Eye (tissue), 1 donor: ENCODE data around the gene BMPR1A.
"Not testable (repeated sequence)": the region's sequence is repeated elsewhere in the genome, so short reads cannot be mapped to it uniquely, and the experiment has no call there.

Experiments used
- DNase-seq: peaks from one replicate; pipeline ENCODE4 v3.0.0-alpha.2; 2015

Gene BMPR1A

DNA sequence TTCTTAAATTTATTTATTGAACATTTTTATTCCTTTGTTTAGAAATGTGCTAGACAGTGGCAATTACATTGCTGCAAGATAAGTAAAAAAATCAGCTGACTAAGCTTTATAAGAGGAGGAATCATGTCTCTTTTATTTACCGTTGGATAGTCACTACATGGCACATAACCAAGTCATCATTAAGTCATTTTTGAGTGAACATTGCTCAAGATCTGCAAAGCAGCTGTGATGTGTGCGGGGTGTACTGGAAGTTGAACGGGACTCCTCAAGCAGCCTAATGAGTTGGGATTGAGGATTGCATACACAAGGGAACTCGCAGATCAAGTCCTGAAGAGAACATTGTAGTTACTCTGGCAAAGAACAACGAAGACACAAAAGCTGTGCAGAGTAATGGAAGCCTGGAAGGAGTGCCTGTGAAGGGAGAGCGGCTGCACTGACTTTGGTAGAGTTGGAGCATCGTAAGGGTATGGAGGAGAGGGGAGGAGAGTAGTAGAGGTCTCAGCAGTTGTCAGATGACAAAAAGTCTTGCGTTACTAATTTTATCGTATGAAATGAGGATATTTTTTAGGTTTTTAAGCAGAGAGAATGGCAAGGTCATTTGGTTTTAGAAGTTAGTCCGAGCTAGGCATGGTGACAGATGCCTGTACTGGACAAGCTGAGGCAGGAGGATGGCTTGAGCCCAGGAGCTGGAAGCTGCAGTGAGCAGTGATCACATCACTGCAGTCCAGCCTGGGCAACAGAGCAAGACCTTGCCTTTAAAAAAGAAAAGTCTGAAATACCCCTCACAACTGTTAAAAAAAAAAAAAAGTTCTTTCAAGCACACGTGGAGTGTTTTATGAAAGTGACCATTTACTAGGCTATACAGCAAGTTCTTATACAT lies 95.1 kb downstream of the BMPR1A start:
- DNase-seq: no peak

DNA sequence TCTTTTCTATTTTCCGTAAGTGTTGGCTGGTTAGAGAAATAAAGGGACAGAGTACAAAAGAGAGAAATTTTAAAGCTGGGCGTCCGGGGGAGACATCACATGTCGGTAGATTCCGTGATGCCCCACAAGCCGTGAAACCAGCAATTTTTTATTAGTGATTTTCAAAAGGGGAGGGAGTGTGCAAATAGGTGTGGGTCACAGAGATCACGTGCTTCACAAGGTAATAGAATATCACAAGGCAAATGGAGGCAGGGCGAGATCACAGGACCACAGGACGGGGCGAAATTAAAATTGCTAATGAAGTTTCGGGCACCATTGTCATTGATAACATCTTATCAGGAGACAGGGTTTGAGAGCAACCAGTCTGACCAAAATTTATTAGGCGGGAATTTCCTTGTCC lies 97.2 kb downstream of the BMPR1A start:
- not testable (repeated sequence) for DNase-seq

DNA sequence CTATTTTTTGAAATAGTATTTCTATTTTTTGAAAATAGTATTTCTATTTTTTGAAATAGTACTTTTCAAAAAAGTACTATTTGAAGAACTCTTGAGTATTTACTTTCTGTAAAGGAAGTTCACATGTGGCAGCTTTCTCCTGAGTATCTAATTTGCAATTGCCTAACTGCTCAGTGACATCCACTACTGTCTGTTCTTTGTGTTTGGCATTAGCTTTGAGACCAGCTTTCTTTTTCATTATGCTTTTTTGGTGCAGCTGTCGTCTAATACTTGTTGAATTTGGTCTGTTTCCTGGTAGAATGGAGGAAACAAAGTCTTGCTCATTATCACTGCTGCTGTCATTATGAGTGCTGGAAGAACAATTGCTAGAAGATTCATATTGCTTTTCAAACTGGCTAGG lies 99.1 kb downstream of the BMPR1A start:
- DNase-seq: no peak

DNA sequence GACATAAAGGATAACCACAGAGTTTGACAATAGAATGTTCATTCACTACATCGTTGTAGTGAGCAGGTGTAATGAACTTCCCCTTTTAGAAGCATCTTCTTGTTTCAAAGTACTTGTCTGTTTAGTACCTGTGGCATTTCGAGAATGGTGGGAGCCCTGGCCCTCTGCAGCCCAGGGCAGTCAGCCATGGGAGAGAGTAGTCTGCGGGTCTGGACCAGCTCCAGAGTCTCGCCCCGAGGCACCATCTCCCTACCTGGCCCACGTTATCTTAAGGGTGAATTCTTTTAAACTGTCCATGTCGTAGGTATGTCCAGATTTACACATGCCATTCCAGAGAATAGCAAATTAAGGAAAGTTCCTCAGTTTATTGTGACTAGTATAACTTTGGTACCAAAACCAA lies 99.7 kb downstream of the BMPR1A start:
- no peak for DNase-seq

- DNase-seq: no peak
Observed at GRCh38 chr10:86857128-86857721, 100.8 kb downstream of the BMPR1A start.

DNA sequence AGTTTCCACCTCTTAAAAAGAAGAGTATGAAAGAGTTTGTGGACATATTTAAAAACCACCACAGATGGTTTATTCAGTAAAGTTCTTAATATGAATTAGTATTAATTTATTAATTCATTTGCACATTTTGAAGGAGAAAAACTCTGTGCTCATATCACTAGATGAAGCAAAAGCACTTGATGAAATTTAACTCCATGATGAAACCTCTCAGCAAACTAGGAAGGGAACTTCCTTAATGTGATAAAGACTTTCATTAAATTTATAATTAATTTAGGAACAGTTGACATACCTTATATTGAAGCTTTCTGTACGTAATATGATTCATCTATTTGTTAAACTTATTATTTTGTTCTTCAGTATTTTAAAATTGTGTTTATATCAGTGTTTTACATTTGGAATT lies 101.6 kb downstream of the BMPR1A start:
- no peak for DNase-seq

DNA sequence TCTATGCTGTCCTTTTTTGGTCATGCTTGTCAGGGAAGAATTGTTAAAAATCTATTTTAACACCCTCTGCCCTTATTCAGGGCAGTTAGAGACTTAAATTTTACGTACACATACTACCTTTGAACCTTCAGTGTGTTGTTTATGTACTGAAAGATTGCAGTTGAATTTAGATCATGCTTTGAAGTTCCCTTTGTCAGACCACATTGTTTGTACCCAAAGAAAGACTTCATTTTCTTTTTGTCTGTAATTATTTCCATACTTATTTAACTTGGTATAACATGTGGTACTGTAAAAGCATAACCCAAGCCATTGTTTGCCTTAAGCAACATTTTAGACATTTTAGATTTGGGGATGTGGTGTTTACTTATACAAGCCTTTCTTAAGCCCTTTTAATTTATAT lies 104.9 kb downstream of the BMPR1A start:
- DNase-seq: no peak

GRCh38 chr10:86862373-86862772 lies 106.0 kb downstream of the BMPR1A start:
- DNase-seq: no peak

GRCh38 chr10:86862786-86863483 lies 106.5 kb downstream of the BMPR1A start:
- no peak for DNase-seq

DNA sequence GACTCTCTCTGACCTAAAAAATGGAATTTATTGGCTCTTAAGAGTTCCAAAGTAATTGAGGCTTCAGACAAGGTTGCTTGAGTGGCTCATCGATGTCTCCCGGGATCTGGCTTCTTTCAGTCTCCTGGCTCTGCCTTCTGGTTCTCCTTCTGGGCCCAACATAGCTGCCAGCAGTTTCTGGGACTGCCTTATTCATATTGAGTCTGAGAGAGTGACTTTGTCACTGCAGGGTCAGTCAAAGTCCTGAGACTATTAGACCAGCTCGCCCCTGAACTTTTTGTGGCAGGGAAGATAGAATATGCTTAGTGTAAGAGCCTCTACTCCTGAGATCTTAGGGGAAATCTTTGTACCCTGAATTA lies 107.0 kb downstream of the BMPR1A start:
- DNase-seq: no peak

DNA sequence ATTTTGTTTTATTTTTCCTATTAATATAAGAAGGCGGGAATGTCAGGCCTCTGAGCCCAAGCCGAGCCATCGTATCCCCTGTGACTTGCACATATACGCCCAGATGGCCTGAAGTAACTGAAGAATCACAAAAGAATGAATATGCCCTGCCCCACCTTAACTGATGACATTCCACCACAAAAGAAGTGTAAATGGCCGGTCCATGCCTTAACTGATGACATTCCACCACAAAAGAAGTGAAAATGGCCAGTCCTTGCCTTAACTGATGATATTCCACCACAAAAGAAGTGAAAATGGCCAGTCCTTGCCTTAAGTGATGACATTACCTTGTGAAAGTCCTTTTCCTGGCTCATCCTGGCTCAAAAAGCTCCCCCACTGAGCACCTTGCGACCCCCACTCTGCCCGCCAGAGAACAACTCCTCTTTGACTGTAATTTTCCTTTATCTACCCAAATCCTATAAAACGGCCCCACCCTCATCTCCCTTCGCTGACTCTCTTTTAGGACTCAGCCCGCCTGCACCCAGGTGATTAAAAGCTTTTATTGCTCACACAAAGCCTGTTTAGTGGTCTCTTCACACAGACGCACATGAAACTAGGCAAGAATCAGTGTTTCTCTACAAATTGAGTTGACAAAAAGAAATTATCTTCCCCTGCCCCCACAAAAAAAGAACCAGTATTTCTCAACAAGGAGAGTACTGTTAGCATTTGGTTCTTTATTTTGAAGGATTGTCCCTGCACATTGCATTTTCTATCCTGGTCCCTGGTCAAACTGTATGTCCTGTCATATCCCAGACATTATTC lies 108.8 kb downstream of the BMPR1A start:
- not testable (repeated sequence) for DNase-seq

DNA sequence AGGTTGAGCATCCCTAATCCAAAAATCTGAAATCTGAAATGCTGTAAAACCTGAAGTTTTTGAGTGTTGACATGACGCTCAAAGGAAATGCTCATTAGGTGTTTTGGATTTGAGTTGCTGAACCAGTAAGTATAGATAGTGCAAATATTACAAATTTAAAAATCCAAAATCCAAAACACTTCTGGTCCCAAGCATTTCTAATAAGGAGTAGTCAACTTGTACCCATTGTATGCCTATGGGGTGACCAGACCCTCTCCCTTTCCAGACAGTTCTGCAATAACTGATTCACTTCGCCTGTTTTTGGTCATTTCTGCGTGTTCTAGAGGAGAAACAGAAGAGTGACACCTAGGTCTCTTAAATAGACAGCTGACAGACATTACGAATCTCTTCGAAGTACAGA lies 110.7 kb downstream of the BMPR1A start:
- DNase-seq: no peak

- DNase-seq: peak; percentile 79
Observed at GRCh38 chr10:86868353-86868752, 111.9 kb downstream of the BMPR1A start.

DNA sequence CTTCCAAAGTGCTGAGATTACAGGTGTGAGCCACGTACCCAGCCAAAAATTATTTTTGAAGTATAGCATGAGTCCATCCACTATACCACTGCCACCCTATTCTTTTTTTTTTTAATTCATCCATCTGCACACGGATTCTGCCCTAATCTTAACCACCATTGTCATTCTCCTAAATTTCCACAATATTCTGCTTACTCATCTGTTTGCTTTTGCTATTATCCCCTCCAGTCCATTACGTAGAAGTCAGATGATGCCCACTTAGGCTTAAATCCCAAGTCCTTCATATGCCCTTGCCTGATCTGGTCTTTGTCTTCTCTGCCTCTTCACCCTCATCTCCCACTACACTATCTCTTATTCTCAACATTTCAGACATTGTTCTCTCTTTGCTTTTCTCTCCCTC lies 114.3 kb downstream of the BMPR1A start:
- no peak for DNase-seq

DNA sequence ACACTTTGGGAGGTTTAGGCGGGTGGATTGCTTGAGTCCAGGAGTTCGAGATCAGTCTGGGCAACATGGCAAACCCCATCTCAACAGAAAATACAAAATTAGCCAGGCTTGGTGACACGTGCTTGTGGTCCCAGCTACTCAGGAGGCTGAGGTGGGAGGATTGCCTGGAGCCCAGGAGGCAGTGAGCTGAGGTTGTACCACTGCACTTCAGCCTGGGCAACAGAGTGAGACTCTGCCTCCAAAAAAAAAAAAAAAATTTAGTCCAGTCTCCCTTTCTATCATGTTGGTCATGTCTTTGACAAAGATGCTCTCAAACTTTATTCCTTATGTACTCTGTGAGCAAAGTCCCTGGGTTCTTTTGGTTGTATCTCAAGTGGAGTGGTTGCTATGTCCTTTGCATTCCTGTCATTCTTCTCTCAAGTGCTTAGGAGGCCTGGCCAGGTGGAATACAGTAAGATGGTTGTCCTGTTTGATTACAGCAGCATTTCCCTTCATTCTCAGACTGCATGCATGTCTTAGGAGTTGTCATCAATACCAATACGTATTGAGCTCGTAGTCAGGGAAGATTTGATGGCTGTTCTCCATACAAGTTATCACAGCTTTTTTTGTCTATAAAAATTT lies 115.3 kb downstream of the BMPR1A start:
- no peak for DNase-seq

DNA sequence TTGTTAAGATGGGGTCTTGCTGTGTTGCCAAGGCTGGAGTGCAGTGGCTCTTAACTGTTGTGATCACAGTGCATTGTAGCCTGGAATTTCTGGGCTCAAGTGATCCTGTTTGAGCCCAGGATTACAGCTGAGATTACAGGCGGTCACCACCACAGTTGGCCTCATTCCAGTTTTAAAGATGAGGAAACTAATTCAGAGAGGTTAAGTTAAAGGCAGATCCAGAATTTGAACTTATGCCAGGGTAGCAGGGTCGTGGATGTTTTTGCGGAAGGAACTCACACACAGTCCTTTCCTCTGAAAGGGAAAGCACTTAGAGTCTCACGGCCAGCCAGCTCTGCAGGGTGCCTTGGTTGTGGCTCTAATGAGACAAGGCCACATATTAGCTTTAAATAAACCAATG lies 116.3 kb downstream of the BMPR1A start:
- peak; percentile 62 for DNase-seq

DNA sequence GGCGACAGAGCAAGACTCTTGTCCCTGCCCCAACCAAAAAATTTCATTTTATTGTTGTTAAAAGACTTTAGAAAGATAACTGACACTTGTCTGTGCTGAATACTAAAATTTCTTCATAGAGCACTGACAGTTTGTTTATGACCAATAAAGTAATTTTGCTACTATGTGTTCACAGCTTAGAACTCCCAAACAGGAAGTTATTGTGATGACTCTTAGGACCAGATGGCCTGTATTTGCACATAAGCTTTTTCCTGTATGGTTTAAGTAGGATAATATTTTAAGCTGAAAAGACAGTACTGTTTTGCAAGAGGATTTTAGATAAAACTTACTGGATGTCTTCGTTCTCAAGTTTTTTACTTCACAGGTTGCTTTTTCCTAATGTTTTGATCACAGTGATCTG lies 120.3 kb downstream of the BMPR1A start:
- no peak for DNase-seq

DNA sequence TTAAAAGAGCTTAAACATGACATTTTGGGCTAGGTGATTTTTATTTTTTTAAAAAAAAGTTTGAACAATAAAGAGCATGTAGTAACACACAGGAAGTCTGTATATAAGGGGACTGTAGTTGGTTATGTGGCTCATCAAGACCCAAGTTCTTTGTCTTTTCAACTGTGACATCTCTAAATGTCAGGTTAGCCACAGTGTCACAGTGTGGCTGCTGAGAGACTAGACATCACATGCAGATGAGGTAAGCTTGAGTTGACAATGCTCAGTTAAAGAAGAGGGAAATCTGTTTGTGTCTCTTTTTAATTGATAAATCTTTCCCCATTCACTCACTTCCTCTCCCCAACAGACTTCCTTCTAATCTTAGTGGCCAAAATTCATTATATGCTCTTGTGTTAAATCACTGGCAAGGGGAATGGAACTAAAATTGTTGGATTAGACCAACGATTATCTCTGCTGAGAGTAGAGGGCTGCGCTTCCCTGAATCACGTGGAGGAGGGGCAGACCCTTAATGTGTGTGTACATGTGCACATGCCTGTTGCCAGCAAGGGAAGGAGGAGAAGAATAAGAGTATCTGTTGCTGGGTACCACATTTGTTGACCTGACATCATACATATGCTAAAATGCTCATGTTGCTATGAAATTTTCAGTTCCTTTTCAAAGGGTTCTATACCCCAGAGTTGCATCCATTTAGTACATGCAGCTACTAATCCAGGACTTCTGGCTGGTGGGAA lies 122.7 kb downstream of the BMPR1A start:
- no peak for DNase-seq

- DNase-seq: no peak
Observed at GRCh38 chr10:86880971-86881370, 124.6 kb downstream of the BMPR1A start.

GRCh38 chr10:86888585-86889381 lies 132.4 kb downstream of the BMPR1A start:
- DNase-seq: no peak

GRCh38 chr10:86889997-86890396 lies 133.6 kb downstream of the BMPR1A start:
- no peak for DNase-seq
